BJ (cell line): ENCODE measurements around the gene NT5DC3. TPM values are rescaled to one million over a fixed set of nuclear protein-coding genes. Genes with fewer than 3 reads are reported as not detected.

Experiments used
- CTCF ChIA-PET: fragments of 350-600 bp; formaldehyde crosslinking; extraction: SDS; loops from one replicate; lab custom pipeline; 2021; ENCODE audit warnings: antibody characterized with exemption, inconsistent platforms; lab: Yijun Ruan, JAX
- POLR2A ChIA-PET: fragments of 300-600 bp; sonication (Branson Sonifier 250); formaldehyde crosslinking; extraction: SDS; loops from one replicate; lab custom pipeline; 2021; ENCODE audit warnings: antibody characterized with exemption; lab: Charles Lee
- DNase-seq: peaks from one replicate; pipeline ENCODE4 v3.0.0-alpha.2; 2011; ENCODE audit warnings: low read depth
- H3K27me3 ChIP-seq: 2 replicates; pipeline ENCODE4 v1.6.0; 2011; ENCODE audit warnings: low read length; ENCODE audit not compliant: control insufficient read depth, insufficient read depth
- H3K36me3 ChIP-seq: 2 replicates; pipeline ENCODE4 v1.5.1; 2011; ENCODE audit warnings: low read length; ENCODE audit not compliant: control insufficient read depth, insufficient read depth
- H3K4me3 ChIP-seq: 2 replicates; pipeline ENCODE4 v1.5.1; 2011; ENCODE audit warnings: low read depth, mild to moderate bottlenecking, control low read depth, low read length
- CTCF ChIP-seq: IDR thresholded peaks from 2 replicates; pipeline ENCODE4 v1.5.1; 2011; ENCODE audit warnings: low read depth, mild to moderate bottlenecking, control low read depth, inconsistent platforms, low read length, moderate library complexity; ENCODE audit not compliant: insufficient read depth
- polyA plus RNA-seq: library from polyadenylated mRNA; depleted of rRNA; stranded (reverse); fragments of >200 nt; gene quantifications from 2 replicates; pipeline ENCODE4 v1.2.3, GENCODE V29; 2011

Gene NT5DC3
- polyA plus RNA-seq, 1 experiment, result 1.2 TPM

GRCh38 chr12:103809154-103809553 lies 31.9 kb downstream of the NT5DC3 start:
- Histone ChIP-seq H3K36me3 (0 out of 2 replicates have a peak, but pooled peaks cover 1% of the 10 kb centered on the region), H3K4me3 (no peak overlapping the region), H3K27me3 (no peaks in the 10 kb centered on the region)
- ChIA-PET CTCF (interaction anchor here (1.0 kb wide), 1 partner anchor 18 kb away, joined by 3 read pairs; no protein-coding TSS in a partner anchor), POLR2A (no interaction called here)
- no peak for TF ChIP-seq CTCF
- DNase-seq, result no peak

- no peaks in the 10 kb centered on the region for H3K27me3 ChIP-seq
- ChIA-PET CTCF (interaction anchor here (0.5 to 1.0 kb wide), 2 partner anchors 18 to 21 kb away, joined by 3 read pairs; no protein-coding TSS in a partner anchor), POLR2A (no interaction called here)
- H3K36me3 ChIP-seq, result 0 out of 2 replicates have a peak, but pooled peaks cover 1% of the 10 kb centered on the region
- no peak for DNase-seq
- no peak for TF ChIP-seq CTCF
- H3K4me3 ChIP-seq, result no peak overlapping the region
Observed at GRCh38 chr12:103808239-103808880, 32.7 kb downstream of the NT5DC3 start.

DNA sequence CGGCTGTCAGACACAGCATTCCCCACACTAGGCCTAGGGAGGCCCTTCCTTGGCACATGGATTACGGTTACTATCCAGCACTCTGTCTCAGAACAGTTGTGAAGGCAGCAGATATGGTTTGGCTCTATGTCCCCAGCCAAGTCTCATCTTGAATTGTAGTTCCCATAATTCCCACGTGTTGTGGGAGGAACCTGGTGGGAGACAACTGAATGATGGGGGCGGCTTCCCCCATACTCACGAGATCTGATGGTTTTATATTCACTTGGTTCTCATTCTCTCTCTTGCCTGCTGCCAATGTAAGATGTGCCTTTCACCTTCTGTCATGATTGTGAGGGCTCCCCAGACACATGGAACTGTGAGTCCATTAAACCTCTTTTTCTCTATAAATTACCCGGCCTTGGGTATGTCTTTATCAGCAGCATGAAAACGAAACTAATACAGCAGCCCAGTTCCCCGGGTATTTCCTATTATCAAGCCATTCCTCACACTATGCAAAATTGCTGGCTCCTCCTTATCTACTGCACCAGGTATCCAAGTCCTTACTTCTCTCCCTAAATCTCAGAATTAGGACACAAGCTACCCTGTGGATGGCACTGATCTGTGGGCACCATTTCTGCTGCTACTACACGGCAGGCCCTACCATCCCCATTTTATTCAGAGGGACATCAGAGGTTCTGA lies 33.3 kb downstream of the NT5DC3 start:
- POLR2A ChIA-PET, result no interaction called here
- Histone ChIP-seq H3K27me3 (no peaks in the 10 kb centered on the region), H3K36me3 (no peaks in the 10 kb centered on the region), H3K4me3 (no peak overlapping the region)
- CTCF ChIA-PET, result no interaction called here
- no peak for DNase-seq
- no peak for TF ChIP-seq CTCF

DNA sequence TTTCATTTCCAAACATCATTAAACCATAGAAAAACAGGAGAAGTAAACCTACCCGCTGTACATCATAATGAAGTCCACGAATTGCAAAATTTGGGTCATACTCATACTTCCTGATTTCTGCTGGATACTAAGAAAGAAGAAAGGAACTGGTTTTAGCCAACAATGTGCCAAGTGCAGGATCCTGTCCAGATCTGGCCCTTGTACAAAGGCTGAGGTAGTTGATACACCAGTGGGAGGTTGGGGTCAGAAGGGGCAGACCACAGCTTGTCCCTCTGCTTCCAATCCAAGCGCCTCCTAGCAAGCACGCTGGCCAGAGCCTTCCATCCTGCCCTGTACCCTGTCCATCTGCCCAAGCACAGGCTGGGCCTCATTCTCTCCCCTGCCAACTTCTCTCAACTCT lies 34.2 kb downstream of the NT5DC3 start:
- Histone ChIP-seq H3K4me3 (no peak overlapping the region), H3K36me3 (no peaks in the 10 kb centered on the region), H3K27me3 (no peaks in the 10 kb centered on the region)
- ChIA-PET POLR2A (no interaction called here), CTCF (interaction anchor here (0.6 to 1.1 kb wide), 2 partner anchors 35 to 84 kb away, joined by 3 to 6 read pairs; no protein-coding TSS in a partner anchor)
- TF ChIP-seq CTCF, result no peak
- no peak for DNase-seq

GRCh38 chr12:103805655-103806360 lies 35.2 kb downstream of the NT5DC3 start:
- Histone ChIP-seq H3K4me3 (no peak overlapping the region), H3K27me3 (no peaks in the 10 kb centered on the region), H3K36me3 (no peaks in the 10 kb centered on the region)
- no peak for TF ChIP-seq CTCF
- POLR2A ChIA-PET, result no interaction called here
- CTCF ChIA-PET, result interaction anchor here (0.6 to 1.5 kb wide), 3 partner anchors 13 to 303 kb away, joined by 3 to 6 read pairs (median 3); no protein-coding TSS in a partner anchor
- no peak for DNase-seq
